HFF-Myc (cell line): Measurements from ENCODE around the gene ZNF445.

Experiments used
- DNase-seq: peaks from one replicate; pipeline ENCODE4 v3.0.0-alpha.2; 2011; ENCODE audit warnings: low read depth; ENCODE audit errors: extremely low read depth
- H3K4me3 ChIP-seq: replicated peaks from 2 replicates; pipeline ENCODE4 v1.5.1; 2011; ENCODE audit warnings: low read depth, mild to moderate bottlenecking, control low read depth, low read length
- TF ChIP-seq, protein P1 (sequence below): IDR thresholded peaks from 2 replicates; pipeline ENCODE4 v1.5.1; 2012; ENCODE audit warnings: mild to moderate bottlenecking, low read depth, low read length, control low read depth; ENCODE audit errors: missing control alignments

ZNF445 gene

DNA sequence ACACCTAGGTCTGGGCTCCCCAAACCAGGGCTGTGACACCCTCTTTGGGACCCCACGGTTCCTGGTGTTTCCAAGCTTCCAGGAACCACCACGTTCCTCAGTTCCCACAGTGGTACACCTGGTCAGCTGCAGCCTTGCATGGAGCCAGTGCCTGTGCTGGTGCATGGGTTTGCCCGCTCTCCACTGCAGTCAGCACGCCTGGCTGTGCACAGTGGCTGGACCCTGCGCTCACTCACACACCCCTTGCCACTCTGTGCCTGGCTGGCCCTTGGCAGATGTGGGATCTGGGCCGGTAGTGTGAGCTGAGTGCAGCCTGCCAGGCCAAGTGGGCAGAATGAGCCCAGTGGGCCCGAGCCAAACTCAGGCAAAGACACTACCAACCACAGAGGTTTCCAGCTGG, 90.1 kb downstream of the ZNF445 start:
- DNase-seq: no peak
- no peak overlapping the region for H3K4me3 ChIP-seq
- TF ChIP-seq, protein P1, sequence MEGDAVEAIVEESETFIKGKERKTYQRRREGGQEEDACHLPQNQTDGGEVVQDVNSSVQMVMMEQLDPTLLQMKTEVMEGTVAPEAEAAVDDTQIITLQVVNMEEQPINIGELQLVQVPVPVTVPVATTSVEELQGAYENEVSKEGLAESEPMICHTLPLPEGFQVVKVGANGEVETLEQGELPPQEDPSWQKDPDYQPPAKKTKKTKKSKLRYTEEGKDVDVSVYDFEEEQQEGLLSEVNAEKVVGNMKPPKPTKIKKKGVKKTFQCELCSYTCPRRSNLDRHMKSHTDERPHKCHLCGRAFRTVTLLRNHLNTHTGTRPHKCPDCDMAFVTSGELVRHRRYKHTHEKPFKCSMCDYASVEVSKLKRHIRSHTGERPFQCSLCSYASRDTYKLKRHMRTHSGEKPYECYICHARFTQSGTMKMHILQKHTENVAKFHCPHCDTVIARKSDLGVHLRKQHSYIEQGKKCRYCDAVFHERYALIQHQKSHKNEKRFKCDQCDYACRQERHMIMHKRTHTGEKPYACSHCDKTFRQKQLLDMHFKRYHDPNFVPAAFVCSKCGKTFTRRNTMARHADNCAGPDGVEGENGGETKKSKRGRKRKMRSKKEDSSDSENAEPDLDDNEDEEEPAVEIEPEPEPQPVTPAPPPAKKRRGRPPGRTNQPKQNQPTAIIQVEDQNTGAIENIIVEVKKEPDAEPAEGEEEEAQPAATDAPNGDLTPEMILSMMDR: no peak
